ENCODE results near the gene RABGAP1L.
A peak's percentile ranks its signal among the peaks of the same experiment; 100 is the strongest.

GRCh38 chr1:174786760-174787159, 627.4 kb downstream of the RABGAP1L start:
- no peak for TF ChIP-seq TAF1 (IDR thresholded peaks at IDR 0.05; ENCODE audit: low read depth, low read length)
- TF ChIP-seq POU2F2 (IDR thresholded peaks at IDR 0.05; ENCODE audit: low read depth, low read length) = 0 out of 2 replicates have a peak, but pooled peaks have one; percentile 27
